Islet precursor cell (in vitro differentiated cells): ENCODE data around the gene WDR59.

Experiments used
- DNase-seq: peaks from one replicate; pipeline ENCODE4 v3.0.0-alpha.2; 2018

The WDR59 gene

GRCh38 chr16:74954763-74955162, 30.2 kb downstream of the WDR59 start:
- DNase-seq, result no peak

- no peak for DNase-seq
Measured at GRCh38 chr16:74951681-74952080, 33.2 kb downstream of the WDR59 start.

- no peak for DNase-seq
Measured at GRCh38 chr16:74951206-74951605, 33.7 kb downstream of the WDR59 start.

GRCh38 chr16:74950511-74950910, 34.4 kb downstream of the WDR59 start:
- no peak for DNase-seq

- no peak for DNase-seq
Measured at GRCh38 chr16:74949309-74949708, 35.6 kb downstream of the WDR59 start.

GRCh38 chr16:74944466-74944865, 40.5 kb downstream of the WDR59 start:
- no peak for DNase-seq

GRCh38 chr16:74942977-74943918, 41.7 kb downstream of the WDR59 start:
- DNase-seq, result no peak

GRCh38 chr16:74942566-74942965, 42.4 kb downstream of the WDR59 start:
- DNase-seq, result no peak

GRCh38 chr16:74939688-74940087, 45.2 kb downstream of the WDR59 start:
- DNase-seq, result no peak

GRCh38 chr16:74936902-74937560, 47.9 kb downstream of the WDR59 start:
- no peak for DNase-seq

GRCh38 chr16:74931445-74931844, 53.5 kb downstream of the WDR59 start:
- DNase-seq, result no peak

- DNase-seq, result no peak
Measured at GRCh38 chr16:74929636-74930035, 55.3 kb downstream of the WDR59 start.

- DNase-seq, result no peak
Measured at GRCh38 chr16:74926805-74927204, 58.1 kb downstream of the WDR59 start.

- no peak for DNase-seq
Measured at GRCh38 chr16:74923766-74924460, 61.0 kb downstream of the WDR59 start.

GRCh38 chr16:74922150-74923138, 62.5 kb downstream of the WDR59 start:
- no peak for DNase-seq

- DNase-seq, result no peak
Measured at GRCh38 chr16:74921051-74921450, 63.9 kb downstream of the WDR59 start.

- no peak for DNase-seq
Measured at GRCh38 chr16:74909665-74910064, 75.3 kb downstream of the WDR59 start.

GRCh38 chr16:74908759-74909158, 76.2 kb downstream of the WDR59 start:
- peak; percentile 67 for DNase-seq

GRCh38 chr16:74903901-74904678, 80.8 kb downstream of the WDR59 start:
- no peak for DNase-seq

- DNase-seq, result no peak
Measured at GRCh38 chr16:74903120-74903519, 81.8 kb downstream of the WDR59 start.

GRCh38 chr16:74902161-74902560, 82.8 kb downstream of the WDR59 start:
- DNase-seq, result no peak
